ENCODE data around the gene TNS3.

The TNS3 gene

DNA sequence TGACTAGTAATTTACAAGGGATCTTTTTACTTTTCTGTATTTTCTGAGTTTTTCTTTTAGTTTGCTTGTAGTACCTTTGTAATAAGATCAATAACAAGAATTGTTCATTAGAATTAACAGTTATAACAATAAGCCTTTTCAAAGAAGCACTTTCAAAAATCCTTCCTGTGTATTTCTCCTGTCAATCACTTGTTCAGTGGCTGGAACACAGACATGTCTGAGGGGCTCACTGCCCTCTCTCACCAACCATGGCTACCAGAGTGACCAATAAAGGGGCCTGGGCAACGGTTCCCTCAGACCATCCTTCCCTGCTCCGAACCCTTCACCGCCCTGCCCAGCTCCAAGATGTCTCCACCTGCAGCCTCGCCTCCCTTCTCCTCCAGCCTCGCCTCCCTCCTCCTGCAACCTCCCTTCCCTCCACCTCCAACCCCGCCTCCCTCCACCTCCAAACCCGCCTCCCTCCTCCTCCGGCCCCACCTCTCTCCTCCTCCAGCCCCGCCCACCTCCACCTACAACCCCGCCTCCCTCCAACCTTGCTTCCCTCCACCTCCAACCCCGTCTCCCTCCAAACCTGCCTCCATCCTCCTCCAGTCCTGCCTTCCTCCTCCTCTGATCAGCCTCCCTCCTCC is 353.4 kb downstream of the TNS3 start:
- no peak for TF ChIP-seq CTCF (IDR thresholded peaks at IDR 0.05; ENCODE audit: control insufficient read depth, insufficient read depth, low read depth, low read length, missing control alignments)
- no peak for DNase-seq (ENCODE audit: low read depth)
- no peak overlapping the region for H3K4me3 ChIP-seq (ENCODE audit: control insufficient read depth, low read depth, low read length)

DNA sequence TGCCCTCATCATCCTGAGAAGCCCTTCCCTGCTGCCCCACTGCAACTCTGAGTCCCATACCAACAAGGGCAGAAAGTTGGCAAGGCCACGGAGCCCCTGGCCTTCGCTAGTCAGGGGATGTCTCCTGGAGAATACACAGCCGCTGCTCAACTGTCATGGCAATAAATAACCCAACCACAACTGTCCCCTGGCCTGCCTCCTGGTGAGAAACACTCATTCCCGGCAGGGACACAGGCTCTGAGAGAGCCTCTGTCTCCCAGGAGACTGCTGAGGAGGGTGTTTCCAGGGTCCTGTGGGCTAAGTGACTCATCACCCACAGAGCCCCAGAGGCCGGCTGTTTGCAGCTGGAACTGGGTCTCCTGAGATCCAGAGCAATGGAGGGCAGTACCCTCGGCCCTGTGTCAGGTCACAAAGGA is 354.1 kb downstream of the TNS3 start:
- H3K4me3 ChIP-seq (ENCODE audit: control insufficient read depth, low read depth, low read length), result no peak overlapping the region
- peak; percentile 14 for DNase-seq (ENCODE audit: low read depth)
- TF ChIP-seq CTCF (IDR thresholded peaks at IDR 0.05; ENCODE audit: control insufficient read depth, insufficient read depth, low read depth, low read length, missing control alignments), result no peak

DNA sequence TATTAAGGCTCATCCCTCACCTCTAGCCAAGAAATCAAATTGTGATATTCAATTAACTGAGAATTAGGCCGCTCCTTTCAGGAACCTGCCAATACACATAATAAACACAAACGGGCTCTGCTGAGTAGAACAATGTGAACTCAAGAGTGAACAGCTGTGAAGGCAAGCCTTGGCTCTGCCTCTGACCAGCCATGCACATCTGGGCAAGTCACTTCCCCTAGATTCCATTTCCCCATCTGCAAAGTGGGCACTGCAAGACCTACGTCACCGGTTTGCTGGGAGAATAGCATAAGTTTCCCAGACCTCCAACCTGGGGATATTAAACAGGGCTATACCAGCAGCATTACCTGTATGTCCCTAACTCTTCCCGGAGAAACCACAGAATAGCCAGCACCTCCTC is 355.2 kb downstream of the TNS3 start:
- DNase-seq (ENCODE audit: low read depth), result no peak
- no peak for TF ChIP-seq CTCF (IDR thresholded peaks at IDR 0.05; ENCODE audit: control insufficient read depth, insufficient read depth, low read depth, low read length, missing control alignments)
- no peak overlapping the region for H3K4me3 ChIP-seq (ENCODE audit: control insufficient read depth, low read depth, low read length)

DNA sequence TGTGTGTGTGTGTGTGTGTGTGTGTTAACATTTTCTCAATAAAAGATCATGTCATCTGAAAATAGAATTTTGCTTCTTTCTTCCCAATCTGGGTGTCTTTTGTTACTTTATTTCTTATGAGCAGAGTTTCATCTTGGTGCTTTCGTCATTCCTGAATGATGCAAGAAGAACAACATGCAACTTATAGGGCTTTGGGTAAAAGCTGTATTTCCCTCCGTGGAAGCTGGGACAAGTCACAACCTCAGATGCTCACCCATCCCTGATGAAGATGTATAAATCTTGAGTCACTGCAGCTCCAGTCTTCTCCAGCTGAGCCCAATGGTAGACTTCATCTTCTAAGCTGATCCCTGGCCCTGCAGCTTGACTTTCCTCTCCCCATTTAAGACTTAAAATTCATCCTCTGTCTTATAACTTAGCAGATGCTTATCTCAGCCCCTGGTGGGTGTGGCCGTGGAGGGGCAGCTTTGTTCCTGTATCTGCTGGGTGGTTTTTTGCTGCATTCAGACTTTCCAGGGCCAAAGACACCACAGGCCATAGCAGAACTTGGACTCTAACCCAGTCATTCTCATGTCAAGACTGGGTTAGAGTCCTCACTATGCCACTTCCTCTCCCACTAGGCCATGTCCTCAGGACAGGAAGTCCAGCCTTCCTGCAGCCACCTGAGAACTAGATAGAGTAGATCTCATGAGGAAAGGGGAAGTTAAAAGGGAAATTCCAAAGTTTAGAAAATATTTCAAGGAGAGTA is 356.4 kb downstream of the TNS3 start:
- DNase-seq (ENCODE audit: low read depth), result peak; percentile 8
- no peak overlapping the region for H3K4me3 ChIP-seq (ENCODE audit: control insufficient read depth, low read depth, low read length)
- no peak for TF ChIP-seq CTCF (IDR thresholded peaks at IDR 0.05; ENCODE audit: control insufficient read depth, insufficient read depth, low read depth, low read length, missing control alignments)
